ENCODE data around the gene EXOSC5.

- TF ChIP-seq CTCF (conservative IDR thresholded peaks at IDR 0.05; ENCODE audit: low read depth, low read length) (no peak), EZH2 (IDR thresholded peaks at IDR 0.05; ENCODE audit: borderline replicate concordance, low read depth, low read length, poor library complexity, severe bottlenecking) (no peak)
Measured at GRCh38 chr19:41359741-41360140, 37.4 kb downstream of the EXOSC5 start.
